HG02973 (cell line): ENCODE data around the gene CTXND1.

Experiments
- ATAC-seq: cut with Tn5 transposase; IDR thresholded peaks from one replicate; pipeline ENCODE4 v1.9.1; 2021; ENCODE audit warnings: moderate library complexity; ENCODE audit not compliant: unreplicated experiment

The CTXND1 gene

GRCh38 chr15:80259942-80260510 lies 8.0 kb upstream of the CTXND1 start:
- ATAC-seq = no peak

- ATAC-seq = no peak
Measured at GRCh38 chr15:80251428-80252120, 439 bp downstream of the CTXND1 start.

- ATAC-seq = no peak
Measured at GRCh38 chr15:80250614-80251427, 1.2 kb downstream of the CTXND1 start.

- ATAC-seq = no peak
Measured at GRCh38 chr15:80249973-80250372, 2.0 kb downstream of the CTXND1 start.

- no peak for ATAC-seq
Measured at GRCh38 chr15:80247320-80247719, 4.7 kb downstream of the CTXND1 start.

GRCh38 chr15:80246425-80246894 lies 5.6 kb downstream of the CTXND1 start:
- ATAC-seq = no peak

- no peak for ATAC-seq
Measured at GRCh38 chr15:80242802-80243201, 9.2 kb downstream of the CTXND1 start.

GRCh38 chr15:80242132-80242769 lies 9.8 kb downstream of the CTXND1 start:
- no peak for ATAC-seq

GRCh38 chr15:80241508-80241907 lies 10.5 kb downstream of the CTXND1 start:
- ATAC-seq = no peak

- ATAC-seq = no peak
Measured at GRCh38 chr15:80240276-80240675, 11.7 kb downstream of the CTXND1 start.

GRCh38 chr15:80234883-80235282 lies 17.1 kb downstream of the CTXND1 start:
- ATAC-seq = peak; percentile 63

- no peak for ATAC-seq
Measured at GRCh38 chr15:80233581-80233980, 18.4 kb downstream of the CTXND1 start.

GRCh38 chr15:80231371-80231770 lies 20.6 kb downstream of the CTXND1 start:
- no peak for ATAC-seq

GRCh38 chr15:80228959-80229610 lies 22.9 kb downstream of the CTXND1 start:
- ATAC-seq = no peak

- no peak for ATAC-seq
Measured at GRCh38 chr15:80219955-80220354, 32.1 kb downstream of the CTXND1 start.

- ATAC-seq = no peak
Measured at GRCh38 chr15:80217327-80217900, 34.6 kb downstream of the CTXND1 start.

- ATAC-seq = no peak
Measured at GRCh38 chr15:80216911-80217310, 35.1 kb downstream of the CTXND1 start.

GRCh38 chr15:80216141-80216540 lies 35.9 kb downstream of the CTXND1 start:
- no peak for ATAC-seq

GRCh38 chr15:80214910-80215309 lies 37.1 kb downstream of the CTXND1 start:
- ATAC-seq = no peak

GRCh38 chr15:80211976-80212375 lies 40.0 kb downstream of the CTXND1 start:
- ATAC-seq = no peak
